Hepatocyte (in vitro differentiated cells): ENCODE measurements around the gene RNF32.

Experiments used
- CTCF ChIP-seq: fragments of 200-600 bp; sonication (generic); IDR thresholded peaks from 2 replicates; pipeline ENCODE4 v1.5.1; 2016; ENCODE audit warnings: antibody characterized with exemption, mild to moderate bottlenecking; ENCODE audit not compliant: poor library complexity
- EZH2 ChIP-seq: fragments of 200-600 bp; sonication (generic); IDR thresholded peaks from 2 replicates; pipeline ENCODE4 v1.6.1; 2016; ENCODE audit warnings: antibody characterized with exemption, mild to moderate bottlenecking, borderline replicate concordance
- EZH2phosphoT487 ChIP-seq: fragments of 200-600 bp; sonication (generic); IDR thresholded peaks from one replicate; pipeline ENCODE4 v1.6.1; 2018; ENCODE audit warnings: antibody characterized with exemption, mild to moderate bottlenecking, low read depth, moderate library complexity; ENCODE audit not compliant: unreplicated experiment, severe bottlenecking

GRCh38 chr7:156618078-156618779 lies 22.3 kb upstream of the RNF32 start:
- TF ChIP-seq CTCF, result no peak
- no peak for TF ChIP-seq EZH2
- TF ChIP-seq EZH2phosphoT487, result no peak
